C4-2B (cell line): ENCODE results near the gene CXXC4.

Experiments
- H3K27ac ChIP-seq: fragments of 450-650 bp; 2 replicates; pipeline ENCODE4 v1.5.1; 2017
- ZFX ChIP-seq: fragments of 450-650 bp; IDR thresholded peaks from 2 replicates; pipeline ENCODE4 v1.6.1; 2017
- TF ChIP-seq, protein P1 (sequence below): fragments of 450-650 bp; conservative IDR thresholded peaks from 2 replicates; pipeline ENCODE4 v1.5.1; 2017; ENCODE audit warnings: mild to moderate bottlenecking

Gene CXXC4

DNA sequence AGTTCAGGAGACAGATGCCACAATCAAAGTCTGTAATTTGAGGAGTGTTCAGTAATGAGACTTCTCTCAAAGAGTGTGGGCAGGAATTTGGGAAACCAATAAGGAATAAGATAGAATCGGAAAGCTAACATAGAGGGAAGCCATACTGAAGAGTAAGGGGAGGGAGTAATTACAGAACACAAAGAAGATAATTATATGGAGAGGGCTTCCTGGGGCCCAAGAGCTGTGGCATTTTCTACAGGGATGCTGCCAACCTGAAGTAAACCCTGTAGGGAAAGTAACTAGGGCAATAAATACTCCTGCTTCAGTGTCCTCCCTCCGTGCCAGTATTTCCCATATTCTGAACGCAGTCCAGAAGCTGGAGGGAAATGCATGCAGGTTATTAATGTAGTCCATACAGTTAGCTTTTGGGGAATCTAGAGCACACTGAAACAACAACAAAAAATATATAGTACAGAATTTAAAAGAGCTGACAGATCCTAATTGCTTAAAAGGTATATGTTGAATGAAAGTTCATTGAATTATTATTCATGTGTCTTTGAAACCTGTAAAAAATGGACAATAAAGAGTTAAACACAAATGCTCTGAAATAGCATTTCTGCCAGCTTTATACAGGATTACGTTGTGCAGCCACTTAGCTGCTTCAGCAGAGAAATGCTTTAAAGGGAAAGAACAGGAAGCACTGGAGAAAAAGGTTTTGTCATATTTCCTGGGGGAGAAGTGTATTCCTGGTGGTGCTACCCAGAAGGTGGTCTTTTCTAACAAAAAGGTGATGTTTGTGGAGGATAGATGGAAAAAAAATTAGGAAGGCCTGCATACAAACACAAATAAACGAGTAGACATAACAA, 48.0 kb downstream of the CXXC4 start:
- no peak for TF ChIP-seq ZFX
- TF ChIP-seq, protein P1, sequence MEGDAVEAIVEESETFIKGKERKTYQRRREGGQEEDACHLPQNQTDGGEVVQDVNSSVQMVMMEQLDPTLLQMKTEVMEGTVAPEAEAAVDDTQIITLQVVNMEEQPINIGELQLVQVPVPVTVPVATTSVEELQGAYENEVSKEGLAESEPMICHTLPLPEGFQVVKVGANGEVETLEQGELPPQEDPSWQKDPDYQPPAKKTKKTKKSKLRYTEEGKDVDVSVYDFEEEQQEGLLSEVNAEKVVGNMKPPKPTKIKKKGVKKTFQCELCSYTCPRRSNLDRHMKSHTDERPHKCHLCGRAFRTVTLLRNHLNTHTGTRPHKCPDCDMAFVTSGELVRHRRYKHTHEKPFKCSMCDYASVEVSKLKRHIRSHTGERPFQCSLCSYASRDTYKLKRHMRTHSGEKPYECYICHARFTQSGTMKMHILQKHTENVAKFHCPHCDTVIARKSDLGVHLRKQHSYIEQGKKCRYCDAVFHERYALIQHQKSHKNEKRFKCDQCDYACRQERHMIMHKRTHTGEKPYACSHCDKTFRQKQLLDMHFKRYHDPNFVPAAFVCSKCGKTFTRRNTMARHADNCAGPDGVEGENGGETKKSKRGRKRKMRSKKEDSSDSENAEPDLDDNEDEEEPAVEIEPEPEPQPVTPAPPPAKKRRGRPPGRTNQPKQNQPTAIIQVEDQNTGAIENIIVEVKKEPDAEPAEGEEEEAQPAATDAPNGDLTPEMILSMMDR = no peak
- no peak overlapping the region for H3K27ac ChIP-seq

DNA sequence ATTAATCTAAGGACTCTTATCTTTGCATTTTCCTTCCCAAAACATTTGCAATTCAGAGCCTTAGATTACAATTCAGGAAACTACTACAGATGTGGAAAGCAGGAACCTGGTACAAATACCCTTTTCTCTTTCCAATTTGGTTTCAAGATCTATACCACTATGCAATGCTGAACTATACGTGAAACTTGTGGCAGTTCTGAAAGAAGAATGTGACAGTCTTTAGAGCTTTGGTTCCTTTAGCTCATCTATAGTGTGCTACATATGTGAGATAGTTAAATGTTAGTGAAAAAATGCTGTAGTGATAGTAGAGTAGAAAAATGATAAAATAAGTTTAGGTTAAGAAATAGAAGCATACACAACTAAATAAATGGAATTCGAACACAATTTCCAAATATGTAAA, 50.0 kb downstream of the CXXC4 start:
- TF ChIP-seq ZFX = no peak
- TF ChIP-seq, protein P1 = no peak
- H3K27ac ChIP-seq = no peak overlapping the region

DNA sequence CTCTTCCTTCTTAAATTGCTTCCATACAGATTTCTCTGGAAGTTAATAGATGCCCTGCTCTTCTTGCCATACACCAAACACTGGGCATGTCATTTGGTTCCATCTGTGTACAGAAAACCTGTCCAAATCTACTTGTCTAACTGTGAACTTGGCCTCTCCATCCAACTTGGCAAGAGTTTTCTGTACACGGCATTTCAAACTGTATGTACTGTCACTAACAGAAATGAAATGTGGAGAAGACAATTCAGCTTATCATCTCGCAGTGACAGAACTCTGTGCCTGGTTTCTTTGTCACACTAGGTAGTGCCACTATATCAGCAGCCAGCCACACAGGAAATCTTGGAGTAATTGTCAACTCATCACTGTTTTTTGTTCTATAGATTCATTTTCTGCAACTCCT, 58.2 kb downstream of the CXXC4 start:
- H3K27ac ChIP-seq = no peak overlapping the region
- TF ChIP-seq ZFX = no peak
- TF ChIP-seq, protein P1 = no peak

DNA sequence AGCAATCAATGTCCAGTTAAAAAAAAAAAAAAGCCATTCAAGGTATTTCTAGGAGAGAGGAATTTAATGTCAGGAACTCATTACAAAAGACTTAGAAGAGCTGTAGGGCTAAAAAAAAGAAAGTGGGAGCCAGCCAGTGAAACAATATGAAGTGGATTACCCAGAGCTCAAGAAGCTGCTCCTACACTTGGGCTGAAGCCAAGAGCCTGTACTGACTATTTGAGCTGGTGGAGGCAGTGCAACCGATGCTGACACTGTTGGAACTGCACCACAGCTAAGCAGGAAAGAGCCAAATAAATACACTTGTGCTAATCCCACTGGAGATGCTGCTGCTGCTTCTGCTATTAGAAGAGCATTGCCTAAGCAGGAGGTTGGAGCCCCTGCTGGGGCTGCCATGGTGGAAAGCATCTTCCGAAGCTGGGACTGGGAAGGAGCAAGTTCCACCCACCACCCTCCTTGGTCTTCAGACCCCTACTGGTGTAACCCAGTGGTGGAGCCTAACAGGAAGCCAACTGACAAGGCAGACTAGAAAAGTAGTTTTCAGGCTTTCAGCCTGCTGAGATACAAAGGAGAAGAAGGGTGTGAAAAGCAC, 65.4 kb downstream of the CXXC4 start:
- TF ChIP-seq ZFX = no peak
- TF ChIP-seq, protein P1 = no peak
- H3K27ac ChIP-seq = no peak overlapping the region

DNA sequence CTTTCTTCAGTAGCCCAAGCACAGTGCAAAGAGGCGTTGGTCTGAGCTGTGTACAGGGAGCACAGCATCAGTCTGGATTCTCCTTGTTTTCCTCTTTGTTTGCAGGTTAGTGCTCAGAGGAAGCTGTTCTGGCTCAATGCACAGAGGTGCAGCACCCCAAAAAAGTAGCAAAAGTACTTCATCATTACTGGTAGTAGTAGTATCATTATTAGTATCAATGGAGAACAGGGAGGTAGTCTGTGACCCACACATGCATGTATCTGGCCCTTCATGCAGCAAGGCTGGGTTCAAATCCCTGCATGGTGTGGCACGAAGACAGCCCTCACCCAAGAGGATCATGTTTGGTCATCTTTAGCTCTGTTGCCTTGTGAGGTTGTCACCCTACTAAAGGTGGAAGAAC, 68.7 kb downstream of the CXXC4 start:
- no peak overlapping the region for H3K27ac ChIP-seq
- TF ChIP-seq, protein P1 = no peak
- no peak for TF ChIP-seq ZFX

DNA sequence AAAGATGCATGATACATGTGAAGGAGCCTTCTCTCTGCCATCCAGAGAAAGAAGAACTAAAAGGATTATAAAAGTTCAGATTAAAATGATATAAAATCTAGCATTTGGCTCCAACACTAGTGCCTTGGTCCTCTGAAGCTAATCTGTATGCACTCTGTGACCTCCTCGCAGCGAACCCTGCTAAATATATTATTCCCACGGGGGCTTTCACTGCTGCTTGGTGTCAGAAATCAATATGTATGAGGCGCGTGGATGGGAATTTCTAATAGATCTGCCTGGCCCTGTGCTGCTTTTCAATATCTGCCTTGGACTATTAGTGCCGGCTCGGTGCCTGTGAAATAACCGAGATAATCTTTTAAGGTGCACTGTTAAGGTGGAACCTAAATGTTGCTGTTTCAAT, 69.7 kb downstream of the CXXC4 start:
- TF ChIP-seq ZFX = no peak
- TF ChIP-seq, protein P1 = no peak
- no peak overlapping the region for H3K27ac ChIP-seq

DNA sequence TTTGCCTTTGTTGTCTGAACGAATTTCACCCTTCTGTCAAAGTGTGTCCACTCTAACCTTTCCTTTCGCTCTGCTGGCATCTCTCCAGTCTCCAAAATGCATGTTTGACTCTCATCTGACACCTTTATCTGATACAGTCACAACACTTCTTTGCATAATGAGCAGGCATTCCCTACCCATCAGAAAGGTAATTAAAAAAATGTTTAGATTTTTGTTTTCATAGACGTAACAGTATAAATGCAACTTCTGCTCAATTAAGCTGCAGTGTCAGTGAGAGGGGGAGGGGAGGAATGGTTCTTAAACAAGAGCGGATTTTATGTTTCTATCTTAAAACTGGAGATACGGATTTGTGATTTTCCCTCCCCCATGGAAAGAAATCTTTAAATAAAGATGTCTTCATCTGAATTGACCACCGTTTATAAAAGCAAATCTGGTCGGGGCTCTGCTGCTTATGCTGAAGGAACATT, 70.2 kb downstream of the CXXC4 start:
- TF ChIP-seq, protein P1 = no peak
- no peak for TF ChIP-seq ZFX
- no peak overlapping the region for H3K27ac ChIP-seq
